Activated naive CD4-positive, alpha-beta T cell treated with anti-CD3 and anti-CD28 coated beads, Interleukin-2, amount 50 U/mL, for 72 hours (primary cell): ENCODE measurements around the gene TMSB15A. TPM values are rescaled to one million over a fixed set of nuclear protein-coding genes. Genes with fewer than 3 reads are reported as not detected.

Experiments used
- total RNA-seq, 2 donors: library from RNA; stranded (reverse); gene quantifications; one replicate each; pipeline ENCODE4 v1.2.3, GENCODE V29; 2022

TMSB15A gene
- total RNA-seq, 2 donors from 2014 or later: 0.51 to 2.4 TPM

Other genes with a start within 250 kb of the TMSB15A start
- gene NXF2B, start 76.7 kb downstream of the TMSB15A start, total RNA-seq: not detected
- not detected for gene TCP11X2, start 44.9 kb downstream of the TMSB15A start, total RNA-seq
- gene ARMCX5, start 82.8 kb upstream of the TMSB15A start, total RNA-seq: 1 to 10 TPM; 6.1 to 8.1 TPM
- gene GPRASP1, start 134.7 kb upstream of the TMSB15A start, total RNA-seq: 1 to 10 TPM; 1.7 to 3.3 TPM
- under 1 TPM; 0.46 to 0.78 TPM for gene GPRASP2, start 195.7 kb upstream of the TMSB15A start, total RNA-seq
- gene GPRASP3, start 204.0 kb upstream of the TMSB15A start, total RNA-seq: 1 to 10 TPM; 1.6 to 3.1 TPM